Stimulated activated CD4-positive, alpha-beta T cell treated with anti-CD3 and anti-CD28 coated beads, Interleukin-4, amount 100 ng/mL, for 48 hours (primary cell): ENCODE data around the gene IGSF8.
"Not testable (repeated sequence)": the region's sequence is repeated elsewhere in the genome, so short reads cannot be mapped to it uniquely, and the experiment has no call there.

Experiments
- DNase-seq, 2 donors: peaks; one replicate each; pipeline ENCODE4 v3.0.0-alpha.2; 2020; ENCODE audit warnings: low read depth in 2 of 2

IGSF8 gene

DNA sequence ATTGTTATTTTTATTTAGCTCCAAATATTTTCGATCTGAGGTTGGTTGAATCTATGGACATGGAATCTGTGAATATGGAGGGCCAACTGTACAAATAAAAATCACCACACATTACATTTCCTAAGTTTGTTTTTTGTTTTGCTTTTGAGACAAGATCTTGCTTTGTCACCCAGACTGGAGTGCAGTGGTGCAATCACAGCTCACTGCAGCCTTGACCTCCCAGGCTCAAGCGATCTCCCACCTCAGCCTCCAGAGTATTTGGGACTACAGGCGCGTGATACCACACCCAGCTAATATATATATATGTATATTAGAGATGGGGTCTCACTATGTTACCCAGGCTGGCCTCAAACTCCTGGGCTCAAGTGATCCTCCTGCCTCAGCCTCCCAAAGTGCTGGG lies 27.9 kb upstream of the IGSF8 start:
- not testable (repeated sequence) for DNase-seq

DNA sequence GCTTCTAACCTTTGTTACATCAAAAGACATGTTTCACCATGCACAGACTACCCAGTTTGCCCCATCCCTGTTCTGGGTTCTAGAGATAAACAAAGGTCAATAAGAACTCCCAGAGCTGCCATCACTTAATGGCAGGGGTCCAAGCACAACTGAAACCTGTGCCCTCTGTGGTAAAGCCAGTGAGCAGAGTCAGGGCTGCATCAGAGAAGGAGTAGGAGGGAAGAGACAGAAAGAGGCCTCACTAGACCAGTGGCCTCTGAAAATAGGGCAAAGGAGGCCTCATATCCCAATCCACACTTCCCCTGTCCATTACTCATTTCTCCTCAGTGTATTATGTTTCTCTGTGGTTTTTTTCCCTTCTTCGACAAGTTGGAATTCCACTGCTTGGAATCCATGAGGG lies 27.3 kb upstream of the IGSF8 start:
- no peak for DNase-seq

DNA sequence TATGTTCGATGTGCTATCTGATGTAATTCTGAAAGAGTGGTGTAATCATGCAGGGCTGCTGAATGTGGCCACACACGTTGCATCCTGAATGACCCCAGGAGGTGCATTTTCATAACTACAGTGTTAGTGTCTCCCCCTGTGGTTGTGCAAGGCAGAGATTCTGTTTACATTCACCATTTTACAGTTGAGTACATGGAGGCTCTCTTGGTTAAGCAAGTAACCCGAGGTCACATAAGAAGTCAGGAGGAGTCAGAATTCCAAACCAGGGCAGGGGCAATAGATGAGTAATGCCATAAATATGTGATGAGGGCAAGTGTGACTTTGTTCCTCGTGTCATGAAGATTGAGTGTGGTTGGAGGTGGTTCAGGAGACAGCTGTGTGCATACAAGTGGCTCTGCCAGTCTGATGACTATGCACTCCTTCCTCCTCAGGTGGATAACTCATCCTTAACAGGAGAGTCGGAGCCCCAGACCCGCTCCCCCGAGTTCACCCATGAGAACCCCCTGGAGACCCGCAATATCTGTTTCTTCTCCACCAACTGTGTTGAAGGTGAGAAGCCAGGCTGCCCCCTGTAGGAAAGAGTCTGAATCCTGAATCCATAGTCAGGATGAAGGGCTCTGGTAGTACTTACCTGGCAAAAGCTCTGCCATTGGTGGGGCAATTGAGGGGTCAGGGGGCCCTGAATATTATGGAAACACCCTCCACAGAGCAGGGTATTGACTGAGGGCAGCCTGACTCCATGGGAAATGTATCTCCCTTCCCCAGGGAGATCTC lies 26.5 kb upstream of the IGSF8 start:
- DNase-seq, result no peak

DNA sequence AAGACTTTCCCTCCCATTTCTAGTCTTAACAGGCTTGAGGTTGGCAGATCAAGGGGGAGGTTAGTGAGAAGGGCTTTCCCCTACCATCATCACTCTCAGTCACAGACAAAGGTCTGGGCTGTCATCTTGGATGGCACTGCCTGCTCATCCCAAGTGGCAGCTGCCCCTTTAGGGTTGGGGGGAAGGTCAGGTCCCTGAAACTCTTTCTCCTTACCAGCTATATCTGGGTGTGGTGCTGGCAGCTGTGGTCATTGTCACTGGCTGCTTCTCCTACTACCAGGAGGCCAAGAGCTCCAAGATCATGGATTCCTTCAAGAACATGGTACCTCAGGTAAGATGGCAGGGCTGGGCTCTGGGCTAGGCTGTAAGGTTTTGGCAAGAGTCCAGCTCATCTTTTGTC lies 25.3 kb upstream of the IGSF8 start:
- DNase-seq, result no peak

DNA sequence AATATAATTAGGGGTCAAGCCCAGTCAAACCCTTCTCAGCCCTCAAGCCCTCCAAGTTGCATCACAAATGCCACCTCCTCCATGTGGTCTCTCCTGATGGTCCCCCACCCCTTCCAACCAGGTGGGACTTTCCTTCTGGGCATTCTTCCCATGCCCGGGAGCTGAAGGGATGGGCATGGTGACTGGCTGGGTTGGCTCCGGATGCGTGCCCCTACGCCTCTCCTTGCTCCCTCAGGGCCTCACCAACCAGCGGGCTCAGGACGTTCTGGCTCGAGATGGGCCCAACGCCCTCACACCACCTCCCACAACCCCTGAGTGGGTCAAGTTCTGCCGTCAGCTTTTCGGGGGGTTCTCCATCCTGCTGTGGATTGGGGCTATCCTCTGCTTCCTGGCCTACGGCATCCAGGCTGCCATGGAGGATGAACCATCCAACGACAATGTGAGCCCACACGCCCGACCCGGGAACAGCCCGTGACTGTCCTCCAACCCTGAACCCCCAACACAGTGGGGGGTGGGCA lies 24.6 kb upstream of the IGSF8 start:
- no peak for DNase-seq

DNA sequence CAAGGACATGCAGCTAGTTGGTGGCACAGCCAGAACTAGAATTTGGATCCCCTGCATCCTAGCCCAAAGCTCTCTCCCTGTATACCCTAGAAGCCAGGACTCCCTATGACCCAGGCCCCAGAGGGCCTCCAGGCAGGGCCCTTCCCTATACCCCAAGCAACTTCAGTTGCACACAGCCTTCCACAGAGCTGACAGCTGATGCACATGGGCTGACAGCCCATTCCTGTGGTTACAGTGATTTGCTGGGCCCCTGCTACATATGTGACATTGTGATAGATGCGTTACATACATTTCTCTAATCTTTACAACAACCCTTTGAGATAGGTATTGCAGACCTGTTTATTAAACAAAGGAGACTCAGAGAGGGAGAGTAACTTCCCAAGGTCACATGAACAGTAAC lies 23.0 kb upstream of the IGSF8 start:
- DNase-seq, result no peak

DNA sequence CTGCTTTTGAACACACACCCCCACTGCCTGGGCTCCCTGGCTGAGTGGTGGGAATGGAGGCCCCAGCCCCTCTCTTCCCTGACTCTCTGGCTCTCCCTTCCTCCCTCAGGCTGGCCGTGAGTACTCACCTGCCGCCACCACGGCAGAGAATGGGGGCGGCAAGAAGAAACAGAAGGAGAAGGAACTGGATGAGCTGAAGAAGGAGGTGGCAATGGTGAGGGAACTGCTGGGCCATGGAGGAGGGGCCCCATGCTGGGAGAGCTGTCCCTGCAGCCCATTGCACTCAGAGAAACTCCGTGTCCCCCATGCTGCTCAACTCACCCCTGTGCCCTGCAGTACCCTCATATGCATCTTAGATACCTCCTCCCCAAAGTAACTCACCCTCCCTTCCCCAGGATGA lies 22.4 kb upstream of the IGSF8 start:
- no peak for DNase-seq

DNA sequence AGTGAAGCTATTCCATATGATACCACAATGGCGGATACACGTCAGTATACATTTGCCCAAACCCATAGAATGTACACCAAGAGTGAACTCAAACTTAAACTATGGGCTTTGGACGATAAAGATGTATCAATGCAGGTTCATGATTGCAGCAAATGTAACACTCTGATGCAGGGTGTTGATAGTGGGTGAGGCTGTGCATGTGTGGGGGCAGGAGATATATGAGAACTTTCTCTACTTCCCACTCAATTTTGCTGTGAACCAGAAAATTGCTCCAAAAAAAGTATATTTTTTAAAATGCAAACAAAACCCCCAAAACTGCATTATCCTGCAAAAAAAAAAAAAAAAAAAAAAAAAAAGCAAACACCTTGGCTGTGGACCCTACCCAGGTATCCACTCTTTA lies 20.5 kb upstream of the IGSF8 start:
- no peak for DNase-seq

DNA sequence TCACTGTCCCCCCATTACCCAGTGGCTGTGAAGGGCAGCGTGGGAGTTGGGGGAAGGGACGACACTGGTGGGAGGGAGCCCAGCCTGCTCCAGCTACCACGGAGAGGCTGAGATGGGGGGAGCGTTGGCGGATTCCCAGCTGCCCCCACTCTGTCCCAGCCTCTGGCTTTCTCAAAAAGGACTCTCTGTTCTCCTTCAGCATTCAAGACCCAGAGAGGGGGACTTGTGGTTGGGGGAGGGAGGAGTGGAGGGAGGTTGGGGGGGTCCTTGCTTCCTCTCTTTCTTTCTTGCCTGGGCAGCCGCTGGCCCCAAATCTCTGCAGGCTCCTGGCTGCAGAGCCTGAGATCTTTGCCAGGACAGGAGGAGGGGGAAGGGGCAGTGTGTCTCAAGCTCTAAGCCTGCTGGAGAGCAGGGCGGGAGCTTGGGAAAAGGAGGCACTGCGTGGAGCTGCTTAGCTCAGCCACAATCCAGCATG lies 19.3 kb upstream of the IGSF8 start:
- DNase-seq, result no peak

DNA sequence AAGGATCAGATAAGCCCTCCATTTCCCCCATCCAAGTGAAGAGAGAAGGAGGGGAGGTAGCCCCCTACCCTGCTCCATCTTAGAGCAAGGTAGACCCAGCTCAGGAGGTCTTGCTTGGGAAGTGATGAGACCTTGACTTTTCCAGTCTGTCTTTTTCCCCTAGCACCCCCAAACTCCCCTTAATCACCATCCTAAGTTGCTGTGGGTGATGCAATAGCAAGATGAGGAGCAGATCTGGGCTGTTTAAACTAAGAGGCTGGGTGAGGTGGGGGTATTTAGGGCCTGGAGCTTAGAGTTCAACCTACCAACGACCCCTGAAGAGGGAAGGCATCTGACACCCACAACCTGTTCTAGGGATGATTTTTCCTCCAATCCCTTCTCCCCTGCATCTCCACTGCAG lies 18.9 kb upstream of the IGSF8 start:
- no peak for DNase-seq

DNA sequence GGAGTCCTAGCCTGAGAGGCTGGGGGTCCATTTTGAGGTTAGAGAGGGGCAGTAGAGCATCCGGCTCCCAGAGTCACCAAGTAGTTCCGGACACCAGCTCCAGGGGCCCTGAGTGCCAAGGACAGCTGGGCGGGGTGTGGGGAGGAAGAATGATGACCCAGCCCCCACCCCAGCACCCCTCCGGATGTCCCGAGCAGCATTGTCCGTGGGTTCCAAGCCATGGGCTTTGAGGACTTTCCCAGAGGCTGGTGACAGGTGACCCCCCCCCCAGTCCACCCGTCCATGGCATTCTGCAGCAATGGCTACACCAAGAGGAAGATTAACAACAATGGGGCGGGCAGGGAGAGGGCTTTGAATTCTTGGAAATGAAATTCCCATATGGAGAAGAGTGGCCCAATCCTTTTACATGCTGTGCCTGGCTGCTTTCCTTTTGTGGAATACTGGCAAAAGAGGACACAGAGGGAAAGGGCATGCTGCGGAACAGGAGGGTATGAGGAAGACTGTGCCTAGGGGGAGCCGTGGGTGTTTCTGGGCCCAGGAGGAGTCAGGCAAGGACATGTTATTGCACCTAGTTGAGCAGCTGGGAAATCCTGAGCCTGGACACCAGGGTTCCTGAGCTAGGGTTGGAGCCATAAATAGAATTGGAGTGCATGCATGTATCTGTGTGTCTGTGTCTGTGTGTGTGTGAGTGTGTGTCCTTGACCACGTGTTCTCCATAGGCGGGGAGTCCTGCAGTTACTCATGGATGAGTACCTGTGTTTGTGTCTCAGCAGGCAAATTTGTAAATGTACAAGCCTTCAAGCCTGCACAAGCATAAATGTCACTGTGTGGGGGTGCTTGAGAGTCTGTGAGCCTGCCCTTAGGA lies 18.1 kb upstream of the IGSF8 start:
- DNase-seq, result no peak

DNA sequence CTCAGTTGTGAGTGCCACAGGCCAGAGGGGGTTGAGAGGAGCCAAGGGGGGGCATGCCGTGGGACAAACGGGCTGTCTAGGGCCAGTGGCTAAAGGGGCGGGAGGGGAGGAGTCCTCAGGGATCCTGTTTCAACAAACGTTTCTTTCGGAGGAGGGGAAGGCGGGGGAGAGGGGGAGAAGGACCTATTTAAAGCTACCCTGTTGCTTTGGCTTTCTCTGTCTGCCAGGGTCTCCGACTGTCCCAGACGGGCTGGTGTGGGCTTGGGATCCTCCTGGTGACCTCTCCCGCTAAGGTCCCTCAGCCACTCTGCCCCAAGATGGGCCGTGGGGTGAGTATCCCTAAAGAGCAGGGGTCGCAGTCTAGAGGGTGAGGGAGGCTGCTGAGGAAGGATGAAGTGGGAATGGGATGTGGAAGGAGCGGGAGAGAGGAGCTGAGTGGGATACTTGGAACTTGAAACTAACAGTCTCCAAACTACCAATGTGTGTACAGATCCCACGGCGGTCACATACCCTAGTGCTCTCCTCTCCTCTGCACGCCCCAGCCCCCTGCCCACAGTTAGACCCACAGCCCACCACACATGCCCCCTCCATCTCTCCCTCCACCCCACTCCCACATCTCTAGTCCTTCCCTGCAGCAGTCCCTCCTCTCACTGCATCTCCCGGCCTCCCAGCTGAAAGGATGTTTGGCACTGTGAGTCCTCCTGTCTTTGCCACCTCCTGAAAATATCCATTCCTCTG lies 17.3 kb upstream of the IGSF8 start, which contains the start of gene ATP1A2:
Gene ATP1A2 (plus strand): TSS at position 215 of the 738 bp plus-strand sequence. CDS start 103 bp downstream, at position 318.
- no peak for DNase-seq

DNA sequence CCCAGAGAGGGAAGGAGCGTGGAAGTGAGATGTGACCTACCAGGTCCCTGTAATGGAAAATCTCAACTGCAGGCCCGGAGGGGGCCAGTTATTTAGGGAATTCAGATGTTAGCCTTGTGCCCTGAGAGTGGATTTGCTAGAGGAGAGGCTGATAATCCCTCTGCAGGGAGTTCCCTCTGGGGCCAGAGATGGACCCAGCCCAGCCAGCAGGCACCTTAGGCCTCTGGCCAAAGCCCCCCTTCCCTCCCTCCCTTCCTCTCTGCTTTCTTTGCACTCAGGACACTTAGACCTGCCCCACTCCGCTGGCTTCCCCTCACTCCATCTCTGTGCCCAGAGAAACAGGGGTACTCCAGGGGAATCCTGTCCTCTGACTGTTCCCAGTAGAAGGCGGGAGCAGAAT lies 15.7 kb upstream of the IGSF8 start:
- no peak for DNase-seq

DNA sequence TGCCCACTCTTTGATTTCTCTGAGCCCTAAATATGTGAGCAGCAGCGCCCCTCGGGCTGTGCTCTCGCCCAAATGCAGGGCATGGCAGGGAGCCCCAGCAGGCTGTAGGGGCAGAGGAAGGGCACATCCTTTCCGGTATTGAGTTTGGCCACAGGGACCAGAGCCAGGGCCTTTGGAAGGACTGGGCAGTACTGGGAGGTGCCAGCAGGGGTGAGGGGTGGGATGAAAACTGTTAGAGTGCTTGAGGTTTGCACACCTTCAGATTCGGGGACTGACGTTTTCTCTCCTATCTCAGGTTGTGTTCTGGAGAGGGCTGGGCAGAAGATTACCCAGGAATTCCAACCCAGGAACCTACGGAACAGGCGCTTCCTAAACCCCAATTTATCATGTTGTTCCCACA lies 15.0 kb upstream of the IGSF8 start:
- DNase-seq, result no peak

DNA sequence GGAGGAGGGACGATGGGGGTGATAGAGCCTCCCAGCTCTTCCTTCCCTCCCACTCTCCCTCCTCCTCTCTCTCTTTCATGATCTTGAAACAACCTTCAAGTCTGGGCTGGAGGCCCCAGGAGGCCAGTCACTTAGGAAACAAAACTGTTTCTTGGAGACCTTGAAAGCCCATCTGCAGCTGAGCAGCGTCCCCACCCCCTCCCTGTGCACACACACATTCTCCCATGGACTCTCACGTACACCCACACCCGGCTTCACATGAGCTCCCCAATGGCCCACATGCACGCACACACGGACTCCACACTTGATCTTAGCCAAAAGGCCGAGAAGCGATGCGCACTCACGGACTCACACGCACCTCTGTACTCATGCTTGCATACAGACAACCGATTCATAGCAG lies 13.9 kb upstream of the IGSF8 start:
- DNase-seq, result no peak

DNA sequence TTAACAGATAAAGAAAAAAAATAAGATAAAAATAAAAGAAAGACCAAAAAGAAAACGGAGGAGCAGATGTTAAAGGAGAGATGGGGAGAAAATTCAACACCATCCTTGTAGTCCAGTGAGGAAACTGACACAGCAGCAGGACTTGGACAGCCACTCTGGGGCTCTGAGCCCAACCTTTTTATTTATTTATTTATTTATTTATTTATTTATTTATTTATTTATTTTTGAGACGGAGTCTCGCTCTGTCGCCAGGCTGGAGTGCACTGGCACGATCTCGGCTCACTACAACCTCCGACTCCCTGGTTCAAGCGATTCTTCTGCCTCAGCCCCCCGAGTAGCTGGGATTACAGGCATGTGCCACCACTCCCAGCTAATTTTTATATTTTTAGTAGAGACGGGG lies 13.0 kb upstream of the IGSF8 start:
- DNase-seq, result not testable (repeated sequence)

DNA sequence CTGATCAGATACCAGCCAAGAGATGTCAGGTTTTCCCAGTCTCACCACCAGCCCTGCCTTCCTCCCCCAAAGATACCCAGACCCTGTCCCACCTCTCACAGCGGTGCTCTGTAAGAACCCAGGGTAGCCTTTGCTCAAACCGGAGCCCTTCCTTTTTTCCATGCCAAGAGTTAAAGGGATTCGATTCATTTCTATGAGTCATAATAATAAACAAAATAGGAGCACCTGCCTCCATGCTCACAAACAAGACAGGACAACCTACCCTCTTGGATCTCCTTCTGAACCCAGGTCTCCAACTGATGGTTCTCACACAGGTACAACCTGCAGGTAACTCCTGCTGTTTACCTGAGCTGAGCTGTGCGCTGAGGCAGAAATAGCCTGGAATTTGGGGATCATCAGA lies 11.3 kb upstream of the IGSF8 start:
- no peak for DNase-seq

DNA sequence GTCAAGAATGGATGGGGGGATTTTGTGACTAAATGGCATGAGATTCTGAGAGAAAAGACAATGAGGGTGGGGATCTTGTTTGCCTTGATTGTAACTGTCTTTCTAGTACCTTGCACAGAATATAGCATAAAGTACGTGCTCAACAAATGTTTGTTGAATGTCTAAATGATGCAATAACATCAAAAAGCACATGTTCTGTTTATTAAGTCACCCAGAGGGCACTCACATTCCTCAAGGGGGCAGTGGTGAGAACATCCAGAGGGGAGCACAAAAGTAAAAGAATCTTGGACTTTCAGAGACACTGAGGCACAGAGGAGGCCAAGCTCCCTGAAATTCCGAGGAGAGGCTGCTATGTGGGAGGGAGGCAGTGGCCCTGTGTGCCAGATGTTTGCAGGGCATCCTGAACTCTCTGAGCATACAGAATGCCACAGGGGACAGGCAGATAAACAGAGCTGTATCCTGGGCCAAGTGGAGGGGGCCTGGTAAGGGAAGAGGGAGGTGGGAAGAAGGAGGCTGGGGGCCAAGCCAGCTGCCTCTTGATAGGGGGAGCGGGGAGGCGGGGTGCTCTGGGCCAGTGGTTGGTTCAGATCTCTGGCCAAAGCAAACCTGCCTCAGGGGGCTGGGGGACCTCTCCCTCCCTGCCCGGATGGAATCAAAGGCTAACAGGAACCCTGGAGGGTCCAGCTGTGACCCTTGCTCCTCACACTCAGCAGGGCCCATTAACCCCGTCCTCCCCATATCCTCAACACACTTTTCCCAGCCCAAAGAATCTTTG lies 10.7 kb upstream of the IGSF8 start:
- DNase-seq, result peak in 1 of 2 donors; percentile 45

DNA sequence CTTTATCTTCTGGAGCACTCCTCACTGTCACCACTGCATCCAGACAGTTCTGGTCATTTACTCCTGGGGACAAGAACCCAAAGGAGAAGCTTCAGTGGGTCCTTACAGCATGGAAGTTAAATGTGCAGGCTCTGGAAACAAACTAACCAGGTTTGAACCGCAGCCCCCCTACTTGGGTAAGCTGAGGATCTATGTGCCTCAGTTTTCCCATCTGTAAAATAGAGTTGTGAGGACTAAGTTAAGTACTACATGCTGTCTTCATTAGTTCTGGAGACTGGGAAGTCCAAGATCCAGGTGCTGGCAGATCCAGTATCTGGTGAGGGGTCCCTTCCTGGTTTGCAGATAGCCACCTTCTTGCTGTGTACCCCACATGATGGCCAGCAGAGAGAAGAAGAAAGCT lies 9.1 kb upstream of the IGSF8 start:
- DNase-seq, result no peak

DNA sequence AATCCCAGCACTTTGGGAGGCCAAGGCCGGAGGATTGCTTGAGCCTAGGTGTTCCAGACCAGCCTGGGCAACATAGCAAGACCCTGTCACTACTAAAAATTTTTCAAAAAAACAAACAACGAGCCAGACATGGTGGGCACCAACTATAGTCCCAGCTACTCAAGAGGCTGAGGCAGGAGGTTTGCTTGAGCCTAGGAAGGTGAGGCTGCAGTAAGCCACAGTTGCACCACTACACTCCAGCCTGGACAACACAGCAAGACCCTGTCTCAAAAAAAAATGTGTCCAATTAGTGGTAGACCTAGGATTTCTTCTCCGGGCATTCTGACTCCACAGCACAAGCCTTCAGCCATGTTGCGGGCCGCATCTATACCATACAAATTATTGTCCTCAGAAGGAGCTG lies 6.7 kb upstream of the IGSF8 start:
- DNase-seq, result no peak

DNA sequence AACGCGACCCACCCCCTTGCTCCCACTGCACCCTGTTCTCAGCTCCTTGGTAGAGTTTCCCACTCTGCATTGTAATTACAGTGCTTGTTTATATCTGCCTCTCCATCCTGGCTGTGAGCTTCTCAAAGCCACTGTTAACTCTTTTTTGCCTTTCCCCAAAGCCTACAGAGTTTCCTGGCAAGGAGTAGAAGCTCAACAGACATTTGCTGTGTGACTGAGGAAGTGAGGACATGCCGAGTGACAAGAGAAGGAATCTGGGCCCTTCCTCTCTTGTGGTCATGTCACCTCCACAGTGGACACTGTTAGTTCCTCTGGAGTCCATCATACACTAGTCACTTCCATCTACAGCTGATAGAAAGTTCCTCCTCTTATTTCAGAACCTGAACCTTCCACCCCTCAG lies 6.1 kb upstream of the IGSF8 start:
- no peak for DNase-seq
